PC-3 (cell line): ENCODE measurements around the gene TEX36.

ENCODE experiments used
- EZH2 ChIP-seq: fragments of 300-600 bp; sonication (generic); IDR thresholded peaks from one replicate; pipeline ENCODE4 v1.6.1; 2017; ENCODE audit warnings: antibody characterized with exemption, mild to moderate bottlenecking, low read length; ENCODE audit not compliant: unreplicated experiment
- EZH2phosphoT487 ChIP-seq: fragments of 300-600 bp; sonication (generic); IDR thresholded peaks from 2 replicates; pipeline ENCODE4 v1.6.1; 2018; ENCODE audit warnings: mild to moderate bottlenecking, antibody characterized with exemption, low read length, borderline replicate concordance
- TF ChIP-seq, protein P1 (sequence below): fragments of 300-600 bp; sonication (generic); conservative IDR thresholded peaks from 2 replicates; pipeline ENCODE4 v1.5.1; 2017; ENCODE audit warnings: antibody characterized with exemption, low read depth, mild to moderate bottlenecking, low read length

DNA sequence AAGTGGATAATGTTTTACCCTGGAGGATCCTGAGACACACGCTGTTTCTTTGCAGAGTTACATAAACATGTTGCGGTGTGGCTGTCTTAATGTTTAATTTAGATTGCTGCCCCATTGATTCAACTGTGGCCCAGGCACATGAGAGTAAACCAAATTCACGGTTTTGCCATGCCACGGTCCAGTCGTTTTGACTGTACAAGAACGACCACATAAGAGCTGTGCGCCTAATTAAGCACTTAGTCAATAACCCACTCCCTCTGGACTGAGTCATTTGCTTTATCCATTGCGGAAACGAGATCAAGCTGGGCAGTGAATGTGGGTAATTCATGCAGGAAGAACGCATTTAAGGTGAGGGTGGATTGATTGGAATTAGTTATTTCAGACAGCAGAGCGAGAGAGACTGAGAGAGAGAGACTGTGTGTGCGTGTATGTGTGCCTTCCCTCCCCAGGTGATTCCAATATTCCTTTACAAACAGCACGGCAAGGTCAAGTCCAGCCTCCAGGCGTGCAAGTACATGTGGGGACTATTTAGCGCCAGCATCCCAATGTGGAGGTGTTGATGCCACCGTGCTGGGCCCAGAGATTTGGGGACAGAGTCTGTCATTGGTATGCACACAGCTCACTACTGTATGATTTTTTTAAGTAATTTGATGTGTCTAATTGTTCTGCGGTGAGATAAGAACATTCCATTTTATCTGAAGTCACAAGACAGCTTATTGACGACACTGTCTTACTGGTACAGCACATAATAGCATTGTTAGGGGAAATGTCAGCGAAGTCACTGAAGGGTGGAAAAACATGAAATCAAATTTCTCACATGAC lies 8.4 kb upstream of the TEX36 start:
- TF ChIP-seq EZH2 (no peak), EZH2phosphoT487 (no peak)
- TF ChIP-seq, protein P1, sequence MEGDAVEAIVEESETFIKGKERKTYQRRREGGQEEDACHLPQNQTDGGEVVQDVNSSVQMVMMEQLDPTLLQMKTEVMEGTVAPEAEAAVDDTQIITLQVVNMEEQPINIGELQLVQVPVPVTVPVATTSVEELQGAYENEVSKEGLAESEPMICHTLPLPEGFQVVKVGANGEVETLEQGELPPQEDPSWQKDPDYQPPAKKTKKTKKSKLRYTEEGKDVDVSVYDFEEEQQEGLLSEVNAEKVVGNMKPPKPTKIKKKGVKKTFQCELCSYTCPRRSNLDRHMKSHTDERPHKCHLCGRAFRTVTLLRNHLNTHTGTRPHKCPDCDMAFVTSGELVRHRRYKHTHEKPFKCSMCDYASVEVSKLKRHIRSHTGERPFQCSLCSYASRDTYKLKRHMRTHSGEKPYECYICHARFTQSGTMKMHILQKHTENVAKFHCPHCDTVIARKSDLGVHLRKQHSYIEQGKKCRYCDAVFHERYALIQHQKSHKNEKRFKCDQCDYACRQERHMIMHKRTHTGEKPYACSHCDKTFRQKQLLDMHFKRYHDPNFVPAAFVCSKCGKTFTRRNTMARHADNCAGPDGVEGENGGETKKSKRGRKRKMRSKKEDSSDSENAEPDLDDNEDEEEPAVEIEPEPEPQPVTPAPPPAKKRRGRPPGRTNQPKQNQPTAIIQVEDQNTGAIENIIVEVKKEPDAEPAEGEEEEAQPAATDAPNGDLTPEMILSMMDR, result no peak
